GM18526 (cell line): ENCODE results near the gene TPGS2.

Source experiments
- POLR2A ChIP-seq: IDR thresholded peaks from 3 replicates; pipeline ENCODE4 v1.6.1; 2011; ENCODE audit not compliant: insufficient read length; ENCODE audit errors: extremely low read depth

TPGS2 gene

DNA sequence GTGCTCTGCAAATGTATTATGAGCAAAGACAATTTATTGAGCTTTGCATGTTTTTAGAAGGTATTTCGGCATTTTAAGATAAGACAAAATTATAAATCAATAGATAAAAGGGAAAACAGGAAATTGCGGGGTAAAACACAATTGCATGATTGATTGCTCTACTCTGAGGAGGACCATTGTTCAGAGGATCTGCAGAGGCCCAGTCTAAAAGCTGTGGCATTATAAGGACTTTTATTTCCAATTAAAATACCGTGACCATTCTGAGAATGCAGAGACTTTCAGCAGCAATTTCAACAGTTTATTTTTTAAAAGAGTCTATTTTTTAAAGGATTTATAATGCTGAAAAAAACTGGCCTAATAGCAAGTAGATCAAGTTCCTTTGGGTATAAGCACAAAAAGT lies 62.0 kb downstream of the TPGS2 start:
- no peak for TF ChIP-seq POLR2A

DNA sequence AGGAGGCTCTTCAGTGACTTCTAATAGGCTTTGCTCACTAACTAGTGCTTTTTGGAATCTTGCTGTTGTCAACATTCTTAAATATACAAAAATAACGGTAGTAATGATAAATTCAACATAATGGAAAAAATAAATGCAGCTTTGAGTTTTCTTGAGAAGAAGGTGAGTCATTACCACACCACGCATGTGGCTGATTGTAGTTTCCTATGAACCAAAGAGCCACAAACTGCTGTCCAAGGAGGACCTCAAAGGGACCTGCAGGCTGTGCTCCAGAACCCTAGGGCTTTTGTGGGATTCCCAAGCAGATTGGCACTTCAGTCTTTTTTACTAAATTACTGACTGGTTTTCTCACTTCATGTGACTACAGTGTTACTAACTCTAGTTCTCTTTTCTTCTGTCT lies 66.7 kb downstream of the TPGS2 start:
- no peak for TF ChIP-seq POLR2A

DNA sequence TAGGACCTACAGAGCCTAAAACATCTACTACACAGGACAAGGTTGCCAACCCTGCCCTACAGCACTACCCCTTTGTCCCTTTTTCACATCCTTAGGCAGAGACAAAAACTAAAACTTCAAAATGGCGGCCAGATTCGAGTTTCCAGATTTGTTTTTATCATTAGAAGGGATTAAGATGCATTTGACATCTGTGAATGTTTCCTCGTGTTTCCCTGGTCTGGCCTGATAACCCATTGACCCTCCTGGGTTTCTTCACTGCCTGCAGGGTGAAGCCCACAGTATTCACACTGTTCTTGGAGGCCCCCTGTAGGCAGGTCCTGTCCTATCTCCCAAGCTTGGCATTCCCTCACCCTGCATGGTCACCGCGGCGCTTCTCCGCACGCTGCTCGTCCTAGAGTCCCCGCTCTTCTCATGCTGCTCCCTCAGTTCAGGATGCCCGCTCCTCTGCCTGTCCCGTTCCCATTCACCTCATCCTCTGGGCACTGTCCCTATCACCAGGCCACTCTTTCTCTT lies 67.6 kb downstream of the TPGS2 start:
- no peak for TF ChIP-seq POLR2A

DNA sequence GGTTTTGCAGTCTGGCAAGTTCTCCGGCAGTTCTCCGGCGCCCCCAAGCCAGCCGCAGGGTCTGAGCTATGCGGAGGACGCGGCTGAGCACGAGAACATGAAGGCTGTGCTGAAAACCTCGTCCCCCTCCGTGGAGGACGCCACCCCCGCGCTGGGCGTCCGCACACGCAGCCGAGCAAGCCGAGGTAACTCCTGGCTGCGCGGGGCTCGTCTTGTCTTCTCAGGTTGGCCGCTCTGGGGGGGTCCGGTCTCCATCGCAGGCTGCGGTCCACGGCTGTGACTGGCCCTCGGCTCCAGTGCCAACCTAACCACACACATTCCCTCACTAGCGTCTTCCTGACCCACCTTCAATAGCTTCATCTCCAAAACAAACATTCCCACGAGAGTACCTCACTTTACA lies 68.2 kb downstream of the TPGS2 start:
- TF ChIP-seq POLR2A: no peak

DNA sequence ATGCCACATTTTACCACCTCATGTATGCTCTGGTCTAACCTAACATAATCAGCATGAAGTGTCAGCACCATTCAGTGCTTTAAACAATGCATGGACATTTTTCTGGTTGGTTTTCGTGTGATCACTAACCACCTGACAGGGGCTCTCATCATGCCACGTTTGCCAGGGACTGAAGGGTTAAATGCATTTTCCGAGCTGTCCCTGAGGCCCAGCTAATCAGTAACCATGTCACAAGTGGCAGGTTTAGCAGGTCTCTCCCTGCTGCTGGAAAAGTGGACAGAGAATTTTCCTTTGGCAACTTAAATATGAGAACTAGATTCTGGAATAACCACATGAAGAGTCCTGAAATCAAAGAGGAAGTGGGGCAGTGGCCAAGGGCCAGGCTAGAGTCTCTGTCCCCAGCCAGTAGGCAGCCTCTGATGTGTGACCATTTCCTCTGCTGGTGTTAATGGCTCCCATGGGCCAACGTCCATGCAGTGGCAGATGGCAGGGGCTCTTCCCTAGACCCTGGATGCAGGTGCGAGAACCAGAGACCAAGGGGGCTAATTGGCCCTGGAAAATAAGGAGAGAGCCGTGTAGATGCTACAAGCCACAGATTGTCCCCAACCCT lies 69.5 kb downstream of the TPGS2 start:
- no peak for TF ChIP-seq POLR2A

DNA sequence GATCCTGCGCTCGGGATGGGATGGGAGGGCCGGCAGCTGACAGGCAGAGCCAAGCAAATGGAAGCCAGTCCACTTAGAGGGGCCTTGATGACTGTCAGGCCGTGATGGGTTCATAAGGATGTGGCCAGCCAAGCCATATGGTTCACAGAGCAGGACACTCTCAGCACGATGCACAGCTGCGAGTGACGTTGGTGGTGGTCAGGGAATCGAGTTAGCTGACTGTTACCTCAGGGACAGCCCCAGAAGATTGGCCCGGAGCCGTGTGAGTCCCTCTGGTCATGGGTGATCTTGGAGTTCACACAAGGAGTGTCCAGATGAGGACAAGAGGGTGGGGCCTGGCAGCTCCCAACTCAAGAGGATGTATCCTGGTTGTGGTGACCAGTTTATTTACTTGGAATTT lies 70.2 kb downstream of the TPGS2 start:
- no peak for TF ChIP-seq POLR2A

DNA sequence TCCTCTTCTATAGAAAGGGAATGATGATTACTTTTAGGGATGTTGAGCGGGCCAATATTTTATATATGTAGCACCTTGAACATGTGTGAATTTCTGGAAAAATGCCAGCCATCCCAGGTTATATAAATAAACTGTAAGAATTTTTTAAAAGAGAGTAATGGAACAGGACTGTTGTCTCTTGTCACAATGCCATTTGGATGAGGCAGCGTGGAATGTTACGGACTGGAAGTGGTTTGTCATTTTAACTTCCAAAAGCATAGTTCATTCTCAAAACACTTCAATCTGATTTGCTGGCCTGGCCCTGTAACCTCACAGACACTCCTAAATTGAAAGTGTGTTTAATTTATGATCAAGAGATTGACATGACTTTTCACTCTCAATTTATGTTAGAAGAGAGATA lies 70.8 kb downstream of the TPGS2 start:
- no peak for TF ChIP-seq POLR2A

DNA sequence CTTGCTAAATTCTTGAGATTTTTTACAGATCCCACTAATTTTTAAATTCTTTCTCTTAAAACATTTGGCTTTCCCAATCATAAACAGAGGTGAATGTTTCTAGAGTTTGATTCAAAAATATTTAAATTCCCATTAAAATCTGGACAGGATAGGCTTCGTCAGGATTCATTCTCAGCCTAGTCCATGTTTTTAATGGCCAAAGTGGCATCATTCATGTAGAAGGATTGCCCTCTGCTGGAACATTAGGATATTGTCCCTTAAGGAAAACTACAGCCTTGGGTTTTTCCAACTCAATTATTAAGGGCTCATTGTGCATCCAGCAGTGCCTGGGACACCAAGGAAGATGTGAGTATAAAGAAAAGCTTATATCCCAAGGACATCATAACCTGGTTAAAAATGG lies 71.7 kb downstream of the TPGS2 start:
- TF ChIP-seq POLR2A: no peak

DNA sequence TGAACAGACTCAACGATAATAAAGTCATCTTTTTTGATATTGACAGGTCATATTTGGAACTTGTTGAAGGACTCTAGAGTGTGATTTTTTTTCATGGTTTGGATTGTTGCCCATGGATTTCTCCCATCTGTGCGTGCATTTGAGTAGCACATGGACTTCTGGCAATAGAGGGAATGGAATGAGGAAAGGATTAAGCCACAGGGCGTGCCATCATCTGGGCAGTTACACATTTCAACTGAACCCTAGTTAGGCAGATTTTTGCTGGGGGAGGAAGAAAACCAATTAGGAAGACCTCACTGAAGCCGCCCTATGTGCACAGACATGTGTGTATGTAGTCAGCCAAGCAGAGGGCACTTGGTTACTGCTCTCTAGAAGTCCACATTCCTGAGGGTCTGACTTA lies 72.6 kb downstream of the TPGS2 start:
- TF ChIP-seq POLR2A: no peak

DNA sequence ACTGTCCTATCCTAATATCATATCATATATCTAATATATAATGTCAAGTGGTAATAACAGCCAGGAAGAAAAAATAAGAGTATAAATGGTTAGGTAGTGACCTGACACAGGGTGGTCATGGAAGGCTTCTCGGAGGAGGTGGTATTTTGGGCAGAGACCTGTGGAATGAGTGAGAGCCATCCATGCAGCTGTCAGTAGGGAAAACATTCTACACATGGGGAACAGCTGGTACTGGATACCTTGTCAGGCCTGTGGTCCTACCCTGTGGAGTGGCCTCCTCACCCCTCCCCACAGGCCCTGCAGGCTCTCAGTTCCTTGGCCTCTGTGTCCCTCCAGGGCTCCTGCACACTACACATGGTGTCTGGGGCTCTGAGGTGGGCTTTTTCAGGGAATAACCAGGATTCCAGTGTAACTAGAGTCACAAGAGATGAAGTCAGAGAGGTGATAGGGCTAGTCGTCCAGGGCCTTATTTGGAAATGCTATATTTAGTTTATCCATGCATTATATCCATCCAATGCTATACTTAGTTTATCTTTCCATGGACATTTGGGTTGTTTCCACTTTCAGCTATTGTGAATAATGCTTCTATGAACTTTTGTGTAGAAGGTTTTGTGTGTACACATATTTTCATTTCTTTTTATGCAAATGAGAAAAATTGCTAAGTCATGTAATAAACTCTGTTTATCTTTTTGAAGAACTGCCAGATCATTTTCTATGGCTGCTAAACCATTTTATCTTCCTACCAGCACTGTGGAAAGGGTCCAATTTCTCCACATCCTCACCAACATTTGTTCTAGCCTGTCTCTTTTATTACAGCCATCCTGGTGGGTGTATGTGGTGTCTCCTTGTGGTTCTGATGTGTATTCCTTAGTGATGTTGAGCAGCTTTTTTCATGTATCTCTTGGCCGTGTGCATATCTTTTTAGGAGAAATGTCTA lies 75.6 kb downstream of the TPGS2 start:
- no peak for TF ChIP-seq POLR2A

DNA sequence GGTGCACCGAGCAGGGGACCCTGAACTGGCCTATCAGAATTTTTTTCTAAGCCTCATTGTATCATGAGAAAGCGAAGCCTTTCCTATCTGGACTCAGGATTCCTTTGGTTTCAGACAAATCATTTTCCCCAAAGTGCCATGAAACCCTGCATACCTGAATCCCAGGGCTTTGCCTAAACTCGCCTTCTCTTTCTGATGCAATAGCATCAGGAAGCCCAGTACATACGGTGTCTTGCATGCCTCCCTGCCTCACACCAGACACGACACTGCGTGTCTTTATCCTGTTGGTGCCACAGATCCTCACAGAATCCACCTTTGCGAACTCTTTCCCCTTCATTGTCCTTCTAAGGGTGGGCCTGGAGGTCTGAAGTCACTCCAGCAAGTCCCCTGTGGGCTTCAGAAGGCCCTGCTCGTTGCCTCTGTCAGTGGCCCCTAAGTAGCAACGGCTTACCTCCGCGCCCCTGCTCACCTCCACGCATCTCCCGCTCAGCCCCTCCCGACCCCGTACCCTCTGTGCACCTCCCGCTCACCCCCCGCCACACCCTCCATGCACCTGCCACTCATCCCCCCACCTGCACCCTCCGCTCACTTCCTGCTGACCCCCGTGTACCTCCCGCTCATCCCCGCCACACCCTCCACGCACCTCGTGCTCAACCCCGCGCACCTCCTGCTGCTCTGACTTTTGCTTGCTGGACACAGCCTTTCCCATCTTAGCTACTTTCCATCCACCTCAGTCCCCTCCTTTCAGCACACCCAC lies 83.4 kb downstream of the TPGS2 start:
- no peak for TF ChIP-seq POLR2A

DNA sequence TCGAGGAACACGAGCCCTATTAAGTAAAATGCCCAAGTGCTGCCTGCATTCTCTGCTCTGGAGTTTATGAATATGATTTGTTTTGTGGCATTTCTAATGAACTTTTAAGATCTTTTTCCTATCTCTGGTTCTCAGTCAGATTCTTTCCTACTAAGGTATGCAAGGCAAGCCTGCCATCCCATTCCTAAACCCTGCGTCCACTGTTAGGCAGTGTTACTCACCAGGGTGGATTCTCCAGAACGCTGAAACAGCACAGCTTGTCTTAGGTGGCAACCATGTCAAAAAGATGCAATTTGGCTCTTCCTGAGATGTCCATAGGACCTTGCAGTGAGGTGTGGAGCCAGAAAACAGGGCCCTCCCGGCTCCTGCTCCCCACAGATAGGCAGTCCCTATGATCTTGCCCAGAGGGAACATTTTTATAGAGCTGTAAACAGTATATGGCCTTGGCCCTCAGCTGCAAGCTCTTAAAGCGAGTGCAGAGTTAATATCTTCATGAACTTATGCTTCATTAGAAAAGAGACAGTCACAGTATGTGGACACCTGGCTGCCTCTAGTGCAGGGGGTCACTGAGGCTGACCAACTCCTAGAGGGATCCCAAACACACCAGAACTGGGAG lies 84.4 kb downstream of the TPGS2 start:
- no peak for TF ChIP-seq POLR2A
